ENCODE results near the gene ANTXRL.
"Not testable (repeated sequence)": the region's sequence is repeated elsewhere in the genome, so short reads cannot be mapped to it uniquely, and the experiment has no call there.

ANTXRL gene

DNA sequence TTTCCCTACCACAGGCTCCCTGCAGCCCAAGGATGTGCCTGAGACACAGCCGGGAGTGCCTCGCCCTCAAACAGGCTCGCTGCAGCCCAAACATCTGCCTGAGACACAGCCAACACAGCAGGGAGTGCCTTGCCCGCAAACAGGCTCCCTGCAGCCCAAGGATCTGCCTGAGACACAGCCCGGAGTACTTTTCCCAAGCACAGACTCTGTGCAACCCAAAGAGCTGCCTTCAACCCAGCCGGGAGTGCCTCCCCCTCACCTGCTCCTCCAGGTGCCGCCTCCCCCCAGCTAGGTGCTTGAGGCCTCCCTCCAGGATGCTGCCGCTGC, 42.9 kb downstream of the ANTXRL start:
- H3K4me3 ChIP-seq (ENCODE audit: insufficient read depth, low read depth, low read length, poor library complexity, severe bottlenecking): no peak overlapping the region
- H3K4me1 ChIP-seq (ENCODE audit: control insufficient read depth, insufficient read depth, low read length, poor library complexity, severe bottlenecking): no peaks in the 10 kb centered on the region
- no peak for DNase-seq
- H3K27me3 ChIP-seq (replicated peaks; ENCODE audit: control insufficient read depth, insufficient read depth, low read length, poor library complexity, severe bottlenecking): no peaks in the 10 kb centered on the region
- H3K27ac ChIP-seq (ENCODE audit: insufficient read depth, low read length, poor library complexity, severe bottlenecking): no peak overlapping the region
- no peaks in the 10 kb centered on the region for H3K9me3 ChIP-seq (ENCODE audit: control insufficient read depth, low read length)
- no peaks in the 10 kb centered on the region for H3K36me3 ChIP-seq (ENCODE audit: control insufficient read depth, insufficient read depth, low read length)

DNA sequence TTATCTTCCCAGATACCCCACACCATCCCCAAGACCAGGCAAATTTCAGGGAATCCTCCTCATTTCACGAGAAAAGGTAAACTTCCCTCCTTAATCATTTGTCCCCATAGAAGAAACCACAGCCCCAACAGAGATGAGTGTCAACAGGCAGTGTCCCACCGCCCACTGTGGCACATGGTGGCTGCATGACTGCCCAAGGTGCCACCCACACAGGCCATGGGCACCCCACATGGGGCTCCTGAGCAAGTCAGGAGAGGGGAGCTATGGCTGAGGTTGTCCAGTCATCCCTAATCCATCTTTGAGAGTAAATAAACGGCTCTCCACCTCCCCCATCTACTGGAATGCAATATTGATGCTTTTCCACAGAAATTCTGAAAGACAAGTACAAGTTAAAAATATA, 44.1 kb downstream of the ANTXRL start:
- no peaks in the 10 kb centered on the region for H3K27me3 ChIP-seq (replicated peaks; ENCODE audit: control insufficient read depth, insufficient read depth, low read length, poor library complexity, severe bottlenecking)

DNA sequence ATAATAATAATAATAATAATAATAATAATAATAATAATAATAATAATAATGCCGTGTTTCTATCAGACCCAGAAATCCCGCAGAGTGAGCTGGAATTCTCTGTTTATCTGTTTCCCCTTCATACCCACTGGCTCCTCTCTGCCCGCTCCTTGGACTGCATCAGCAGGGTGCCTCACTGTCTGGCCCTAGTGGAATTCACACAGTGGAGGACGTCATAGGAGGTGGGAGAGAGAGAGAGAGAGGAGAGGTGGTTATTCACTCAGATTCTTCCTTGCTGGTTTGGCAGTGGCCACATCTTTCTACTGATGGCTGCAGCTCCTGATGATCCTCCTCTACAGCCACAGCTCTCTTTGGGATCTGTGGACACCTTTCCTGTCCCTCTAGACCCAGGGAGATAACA, 78.7 kb downstream of the ANTXRL start:
- H3K4me1 ChIP-seq (ENCODE audit: control insufficient read depth, insufficient read depth, low read length, poor library complexity, severe bottlenecking); H3K36me3 ChIP-seq (ENCODE audit: control insufficient read depth, insufficient read depth, low read length); DNase-seq; H3K27me3 ChIP-seq (replicated peaks; ENCODE audit: control insufficient read depth, insufficient read depth, low read length, poor library complexity, severe bottlenecking); H3K9me3 ChIP-seq (ENCODE audit: control insufficient read depth, low read length); H3K27ac ChIP-seq (ENCODE audit: insufficient read depth, low read length, poor library complexity, severe bottlenecking); H3K4me3 ChIP-seq (ENCODE audit: insufficient read depth, low read depth, low read length, poor library complexity, severe bottlenecking): not testable (repeated sequence)

More for the DNA sequence above, 44.1 kb downstream of the ANTXRL start:
- Histone ChIP-seq H3K36me3 (ENCODE audit: control insufficient read depth, insufficient read depth, low read length) (no peaks in the 10 kb centered on the region), H3K9me3 (ENCODE audit: control insufficient read depth, low read length) (no peaks in the 10 kb centered on the region), H3K4me1 (ENCODE audit: control insufficient read depth, insufficient read depth, low read length, poor library complexity, severe bottlenecking) (no peaks in the 10 kb centered on the region), H3K27ac (ENCODE audit: insufficient read depth, low read length, poor library complexity, severe bottlenecking) (no peak overlapping the region), H3K4me3 (ENCODE audit: insufficient read depth, low read depth, low read length, poor library complexity, severe bottlenecking) (no peak overlapping the region)
- no peak for DNase-seq

DNA sequence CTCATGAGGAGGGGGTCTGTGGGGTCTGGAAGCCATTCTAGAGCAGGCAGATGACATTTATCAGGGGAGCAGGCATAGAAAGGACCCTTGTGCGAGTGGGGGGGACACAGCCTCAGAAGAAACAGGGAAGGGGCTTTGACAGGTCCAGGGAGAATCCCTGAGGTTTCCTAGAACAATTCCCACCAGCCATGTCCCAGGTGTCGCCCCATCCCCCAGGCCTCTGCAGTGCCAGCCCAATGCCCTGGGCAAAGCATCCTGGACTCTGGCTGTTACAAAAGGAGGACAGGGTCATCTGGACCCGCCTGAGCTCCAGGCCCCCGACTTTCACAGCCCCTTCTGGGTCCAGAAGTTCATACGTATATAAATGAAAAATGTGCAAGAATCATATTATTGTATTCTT, 80.4 kb downstream of the ANTXRL start:
- H3K27me3 ChIP-seq (replicated peaks; ENCODE audit: control insufficient read depth, insufficient read depth, low read length, poor library complexity, severe bottlenecking); DNase-seq; H3K4me1 ChIP-seq (ENCODE audit: control insufficient read depth, insufficient read depth, low read length, poor library complexity, severe bottlenecking); H3K27ac ChIP-seq (ENCODE audit: insufficient read depth, low read length, poor library complexity, severe bottlenecking); H3K36me3 ChIP-seq (ENCODE audit: control insufficient read depth, insufficient read depth, low read length); H3K4me3 ChIP-seq (ENCODE audit: insufficient read depth, low read depth, low read length, poor library complexity, severe bottlenecking); H3K9me3 ChIP-seq (ENCODE audit: control insufficient read depth, low read length): not testable (repeated sequence)

DNA sequence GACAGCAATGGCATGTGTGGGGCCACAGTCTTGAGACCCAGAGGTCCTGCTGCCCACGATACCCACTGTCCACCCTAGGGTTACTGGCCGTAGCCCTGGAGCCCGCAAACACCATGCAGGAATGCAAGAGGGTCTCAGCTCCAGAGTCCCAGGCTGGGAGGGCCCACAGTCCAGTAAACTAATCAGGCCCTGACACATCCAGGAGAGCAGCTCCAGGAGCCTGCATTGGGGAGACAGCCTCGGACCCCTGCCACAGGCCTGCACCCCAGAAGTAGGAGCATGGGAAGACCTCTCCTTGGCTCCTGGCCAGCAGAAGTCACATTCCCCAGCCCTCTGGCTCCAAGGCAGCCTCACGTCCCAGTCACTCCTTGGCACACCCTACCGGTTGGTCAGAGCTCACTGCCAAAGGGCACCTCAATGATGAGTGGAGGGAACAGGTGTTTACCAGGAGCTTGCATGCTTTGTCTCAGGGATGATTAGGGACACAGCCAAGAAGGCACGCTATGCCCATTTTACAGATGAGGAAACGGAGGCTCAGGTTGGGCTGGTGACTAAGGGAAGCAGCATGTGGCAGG, 81.0 kb downstream of the ANTXRL start:
- DNase-seq; H3K36me3 ChIP-seq (ENCODE audit: control insufficient read depth, insufficient read depth, low read length); H3K4me1 ChIP-seq (ENCODE audit: control insufficient read depth, insufficient read depth, low read length, poor library complexity, severe bottlenecking); H3K27me3 ChIP-seq (replicated peaks; ENCODE audit: control insufficient read depth, insufficient read depth, low read length, poor library complexity, severe bottlenecking); H3K27ac ChIP-seq (ENCODE audit: insufficient read depth, low read length, poor library complexity, severe bottlenecking); H3K4me3 ChIP-seq (ENCODE audit: insufficient read depth, low read depth, low read length, poor library complexity, severe bottlenecking); H3K9me3 ChIP-seq (ENCODE audit: control insufficient read depth, low read length): not testable (repeated sequence)

DNA sequence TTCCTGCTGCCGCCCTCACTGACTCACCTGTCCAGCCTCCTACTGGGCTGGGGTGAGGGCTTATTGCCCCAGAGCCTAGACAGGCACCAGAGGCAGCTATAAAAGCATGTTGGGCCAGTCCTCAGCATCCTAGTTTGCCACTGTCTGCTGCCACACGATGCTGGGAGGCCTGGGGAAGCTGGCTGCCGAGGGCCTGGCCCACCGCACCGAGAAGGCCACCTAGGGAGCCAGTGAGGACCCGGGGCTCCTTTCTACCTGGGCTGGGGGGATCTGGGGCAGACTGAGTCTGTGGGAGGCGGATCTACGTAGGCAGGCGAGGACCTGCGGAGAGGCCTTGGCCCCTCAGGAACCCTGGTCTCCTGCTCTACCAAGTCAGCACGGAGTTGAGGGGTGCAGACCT, 82.2 kb downstream of the ANTXRL start:
- not testable (repeated sequence) for H3K27me3 ChIP-seq (replicated peaks; ENCODE audit: control insufficient read depth, insufficient read depth, low read length, poor library complexity, severe bottlenecking); H3K4me3 ChIP-seq (ENCODE audit: insufficient read depth, low read depth, low read length, poor library complexity, severe bottlenecking); H3K36me3 ChIP-seq (ENCODE audit: control insufficient read depth, insufficient read depth, low read length); DNase-seq; H3K9me3 ChIP-seq (ENCODE audit: control insufficient read depth, low read length); H3K4me1 ChIP-seq (ENCODE audit: control insufficient read depth, insufficient read depth, low read length, poor library complexity, severe bottlenecking); H3K27ac ChIP-seq (ENCODE audit: insufficient read depth, low read length, poor library complexity, severe bottlenecking)

DNA sequence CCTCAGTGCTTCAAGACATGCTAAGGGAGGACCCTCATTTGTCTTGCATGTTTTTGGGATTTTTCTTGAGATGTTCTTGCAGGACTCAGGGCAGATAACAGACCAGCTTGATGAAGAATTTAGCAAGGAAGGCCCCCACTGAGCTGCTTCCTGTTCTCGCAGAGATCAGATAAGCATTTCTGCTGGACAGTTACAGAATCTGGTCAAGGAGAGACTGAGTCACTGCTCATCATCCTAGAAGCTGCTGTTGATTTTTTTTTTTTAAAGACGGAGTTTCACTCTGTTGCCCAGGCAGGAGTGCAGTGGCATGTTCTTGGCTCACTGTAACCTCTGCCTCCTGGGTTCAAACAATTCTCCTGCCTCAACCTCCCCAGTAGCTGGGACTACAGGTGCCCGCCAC, 87.6 kb downstream of the ANTXRL start:
- H3K4me3 ChIP-seq (ENCODE audit: insufficient read depth, low read depth, low read length, poor library complexity, severe bottlenecking); H3K27ac ChIP-seq (ENCODE audit: insufficient read depth, low read length, poor library complexity, severe bottlenecking); H3K4me1 ChIP-seq (ENCODE audit: control insufficient read depth, insufficient read depth, low read length, poor library complexity, severe bottlenecking); H3K36me3 ChIP-seq (ENCODE audit: control insufficient read depth, insufficient read depth, low read length); H3K27me3 ChIP-seq (replicated peaks; ENCODE audit: control insufficient read depth, insufficient read depth, low read length, poor library complexity, severe bottlenecking); DNase-seq; H3K9me3 ChIP-seq (ENCODE audit: control insufficient read depth, low read length): not testable (repeated sequence)

DNA sequence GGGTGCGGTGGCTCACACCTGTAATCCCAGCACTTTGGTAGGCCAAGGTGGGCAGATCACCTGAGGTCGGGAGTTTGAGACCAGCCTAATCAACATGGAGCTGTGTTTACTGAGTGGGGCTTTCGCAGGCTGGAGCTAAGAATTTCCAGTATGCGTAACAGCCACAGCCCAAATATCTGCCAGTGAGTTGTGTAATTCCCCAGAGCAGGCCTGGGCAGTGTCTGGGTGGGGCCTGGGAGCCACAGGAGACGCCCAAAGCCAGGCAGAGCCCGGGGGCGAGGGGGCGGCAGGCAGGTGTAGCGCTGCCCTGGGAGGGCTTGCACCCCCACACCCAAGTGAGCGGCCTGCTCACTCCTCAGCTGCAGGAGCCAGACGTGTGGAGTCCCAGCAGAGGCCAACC, 88.6 kb downstream of the ANTXRL start, which contains the start of gene ANXA8L1:
Gene ANXA8L1, plus strand, starts transcription at position 371 of the 400 bp plus-strand sequence. CDS start 76 bp downstream, outside the sequence.
- not testable (repeated sequence) for H3K27me3 ChIP-seq (replicated peaks; ENCODE audit: control insufficient read depth, insufficient read depth, low read length, poor library complexity, severe bottlenecking); H3K27ac ChIP-seq (ENCODE audit: insufficient read depth, low read length, poor library complexity, severe bottlenecking); DNase-seq; H3K9me3 ChIP-seq (ENCODE audit: control insufficient read depth, low read length); H3K36me3 ChIP-seq (ENCODE audit: control insufficient read depth, insufficient read depth, low read length); H3K4me1 ChIP-seq (ENCODE audit: control insufficient read depth, insufficient read depth, low read length, poor library complexity, severe bottlenecking); H3K4me3 ChIP-seq (ENCODE audit: insufficient read depth, low read depth, low read length, poor library complexity, severe bottlenecking)

DNA sequence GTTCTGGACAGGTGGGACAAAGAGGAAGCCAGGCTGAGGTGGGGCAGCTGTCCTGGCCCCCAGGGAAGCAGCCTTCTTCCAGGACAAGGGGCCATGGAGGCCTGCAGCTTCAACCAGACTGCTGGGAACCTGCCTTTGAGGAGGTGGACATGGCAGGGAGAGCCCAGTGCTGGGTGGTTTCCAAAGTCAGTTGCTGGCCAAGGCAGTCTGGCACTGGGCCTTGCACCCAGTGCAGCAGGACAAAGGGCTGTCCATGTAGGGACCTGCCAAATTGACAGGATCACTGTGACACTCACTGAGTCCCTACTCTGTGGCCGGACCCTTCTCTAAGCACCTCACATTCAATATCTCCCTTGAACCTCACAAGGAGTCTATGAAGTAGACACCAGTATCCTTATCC, 90.2 kb downstream of the ANTXRL start:
- not testable (repeated sequence) for H3K9me3 ChIP-seq (ENCODE audit: control insufficient read depth, low read length); H3K27me3 ChIP-seq (replicated peaks; ENCODE audit: control insufficient read depth, insufficient read depth, low read length, poor library complexity, severe bottlenecking); H3K4me3 ChIP-seq (ENCODE audit: insufficient read depth, low read depth, low read length, poor library complexity, severe bottlenecking); DNase-seq; H3K27ac ChIP-seq (ENCODE audit: insufficient read depth, low read length, poor library complexity, severe bottlenecking); H3K36me3 ChIP-seq (ENCODE audit: control insufficient read depth, insufficient read depth, low read length); H3K4me1 ChIP-seq (ENCODE audit: control insufficient read depth, insufficient read depth, low read length, poor library complexity, severe bottlenecking)

DNA sequence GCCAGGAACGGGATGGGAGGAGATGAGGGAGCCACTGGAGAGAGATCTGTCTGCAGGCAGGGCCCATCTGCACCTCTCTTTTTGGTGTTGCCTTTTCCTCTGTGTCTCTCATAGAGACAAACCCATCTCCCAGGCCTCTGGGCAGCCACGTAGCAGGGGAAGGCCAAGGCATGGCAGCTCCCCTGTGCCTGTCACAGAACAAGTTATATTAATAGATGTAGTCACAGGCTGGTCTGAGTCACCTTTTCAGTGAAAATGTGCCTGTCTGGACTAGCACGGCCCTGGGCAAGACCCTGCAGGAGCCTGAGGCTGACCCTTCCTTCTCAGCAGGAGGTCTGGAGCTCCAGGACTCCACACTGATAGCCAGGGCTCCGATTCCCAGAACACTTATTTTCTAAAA, 90.9 kb downstream of the ANTXRL start:
- not testable (repeated sequence) for H3K4me1 ChIP-seq (ENCODE audit: control insufficient read depth, insufficient read depth, low read length, poor library complexity, severe bottlenecking); H3K27me3 ChIP-seq (replicated peaks; ENCODE audit: control insufficient read depth, insufficient read depth, low read length, poor library complexity, severe bottlenecking); DNase-seq; H3K4me3 ChIP-seq (ENCODE audit: insufficient read depth, low read depth, low read length, poor library complexity, severe bottlenecking); H3K9me3 ChIP-seq (ENCODE audit: control insufficient read depth, low read length); H3K27ac ChIP-seq (ENCODE audit: insufficient read depth, low read length, poor library complexity, severe bottlenecking); H3K36me3 ChIP-seq (ENCODE audit: control insufficient read depth, insufficient read depth, low read length)

DNA sequence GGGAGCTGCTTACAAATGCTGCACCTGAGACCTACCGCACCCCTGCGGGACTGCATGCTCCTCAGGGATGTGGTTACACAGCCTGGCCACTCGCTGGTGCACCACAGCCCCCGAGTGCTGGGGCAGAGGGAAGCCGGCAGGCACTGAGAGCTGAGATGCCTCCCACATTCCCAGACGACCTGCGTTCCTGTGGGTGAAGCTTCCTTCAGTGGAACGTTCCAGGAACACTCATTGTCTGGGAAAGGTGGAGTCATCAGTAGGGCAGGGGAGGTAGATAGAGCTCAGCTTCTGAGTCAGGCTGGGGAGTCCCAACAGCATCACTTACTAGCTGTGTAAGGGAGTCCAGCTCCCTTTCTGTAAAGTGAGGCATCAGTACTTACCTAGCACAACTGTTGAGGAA, 91.3 kb downstream of the ANTXRL start:
- not testable (repeated sequence) for H3K4me1 ChIP-seq (ENCODE audit: control insufficient read depth, insufficient read depth, low read length, poor library complexity, severe bottlenecking); H3K36me3 ChIP-seq (ENCODE audit: control insufficient read depth, insufficient read depth, low read length); DNase-seq; H3K9me3 ChIP-seq (ENCODE audit: control insufficient read depth, low read length); H3K27ac ChIP-seq (ENCODE audit: insufficient read depth, low read length, poor library complexity, severe bottlenecking); H3K4me3 ChIP-seq (ENCODE audit: insufficient read depth, low read depth, low read length, poor library complexity, severe bottlenecking); H3K27me3 ChIP-seq (replicated peaks; ENCODE audit: control insufficient read depth, insufficient read depth, low read length, poor library complexity, severe bottlenecking)
